Measurements from ENCODE around the gene HOMER2.

- TF ChIP-seq, protein P1, sequence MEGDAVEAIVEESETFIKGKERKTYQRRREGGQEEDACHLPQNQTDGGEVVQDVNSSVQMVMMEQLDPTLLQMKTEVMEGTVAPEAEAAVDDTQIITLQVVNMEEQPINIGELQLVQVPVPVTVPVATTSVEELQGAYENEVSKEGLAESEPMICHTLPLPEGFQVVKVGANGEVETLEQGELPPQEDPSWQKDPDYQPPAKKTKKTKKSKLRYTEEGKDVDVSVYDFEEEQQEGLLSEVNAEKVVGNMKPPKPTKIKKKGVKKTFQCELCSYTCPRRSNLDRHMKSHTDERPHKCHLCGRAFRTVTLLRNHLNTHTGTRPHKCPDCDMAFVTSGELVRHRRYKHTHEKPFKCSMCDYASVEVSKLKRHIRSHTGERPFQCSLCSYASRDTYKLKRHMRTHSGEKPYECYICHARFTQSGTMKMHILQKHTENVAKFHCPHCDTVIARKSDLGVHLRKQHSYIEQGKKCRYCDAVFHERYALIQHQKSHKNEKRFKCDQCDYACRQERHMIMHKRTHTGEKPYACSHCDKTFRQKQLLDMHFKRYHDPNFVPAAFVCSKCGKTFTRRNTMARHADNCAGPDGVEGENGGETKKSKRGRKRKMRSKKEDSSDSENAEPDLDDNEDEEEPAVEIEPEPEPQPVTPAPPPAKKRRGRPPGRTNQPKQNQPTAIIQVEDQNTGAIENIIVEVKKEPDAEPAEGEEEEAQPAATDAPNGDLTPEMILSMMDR (conservative IDR thresholded peaks at IDR 0.05): no peak
- no peak for TF ChIP-seq ZFX (IDR thresholded peaks at IDR 0.05)
These were observed 97.0 kb downstream of the HOMER2 start for GRCh38 chr15:82855286-82856100.

All from C4-2B (cell line).